Skeletal muscle tissue (tissue), 4 donors: ENCODE measurements around the gene TLE3. TPM values are rescaled to one million over a fixed set of nuclear protein-coding genes. Genes with fewer than 3 reads are reported as not detected.

Experiments
- H3K27ac ChIP-seq: one replicate; pipeline ENCODE4 v1.7.0; 2013; ENCODE audit warnings: mild to moderate bottlenecking, low read depth, low read length, inconsistent platforms
- H3K27me3 ChIP-seq, 3 donors: one replicate each; pipeline ENCODE4 v1.7.0; 2013; ENCODE audit warnings: low read length in 3 of 3; ENCODE audit not compliant: control insufficient read depth in 3 of 3, insufficient read depth in 3 of 3
- H3K36me3 ChIP-seq, 3 donors: one replicate each; pipeline ENCODE4 v1.7.0; 2013; ENCODE audit warnings: low read length in 3 of 3; ENCODE audit not compliant: control insufficient read depth in 3 of 3, insufficient read depth in 3 of 3
- H3K4me1 ChIP-seq, 3 donors: one replicate each; pipeline ENCODE4 v1.7.0; 2013; ENCODE audit warnings: low read length in 3 of 3, mild to moderate bottlenecking in 3 of 3; ENCODE audit not compliant: control insufficient read depth in 3 of 3, insufficient read depth in 3 of 3
- H3K4me3 ChIP-seq, 3 donors: one replicate each; pipeline ENCODE4 v1.7.0; 2013; ENCODE audit warnings: low read length in 3 of 3
- H3K9ac ChIP-seq, 3 donors: one replicate each; pipeline ENCODE4 v1.7.0; 2013; ENCODE audit warnings: low read length in 3 of 3, mild to moderate bottlenecking in 3 of 3, moderate library complexity in 2 of 3, low read depth in 1 of 3
- H3K9me3 ChIP-seq, 3 donors: one replicate each; pipeline ENCODE4 v1.7.0; 2013; ENCODE audit warnings: low read length in 3 of 3; ENCODE audit not compliant: control insufficient read depth in 3 of 3
- total RNA-seq: library from RNA; depleted of rRNA; stranded (reverse); fragments of >200 nt; gene quantifications from one replicate; pipeline ENCODE4 v1.2.3, GENCODE V29; 2014
- donor health status: Osteomylitis.

Gene TLE3
- total RNA-seq, 1 donor from 2014 or later: 13.6 TPM

GRCh38 chr15:70017801-70018200 lies 79.9 kb downstream of the TLE3 start:
- H3K27me3 ChIP-seq: peaks cover 0 to 6% (median 3%) of the 10 kb centered on the region in 3 donors
- H3K36me3 ChIP-seq: no peaks in the 10 kb centered on the region
- H3K4me3 ChIP-seq: no peak overlapping the region
- H3K9ac ChIP-seq: no peak overlapping the region
- H3K9me3 ChIP-seq: no peaks in the 10 kb centered on the region
- H3K27ac ChIP-seq: no peak overlapping the region
- peaks cover 0 to 2% (median 0%) of the 10 kb centered on the region in 3 donors for H3K4me1 ChIP-seq

- Histone ChIP-seq H3K27ac (no peak overlapping the region), H3K9ac (no peak overlapping the region), H3K36me3 (no peaks in the 10 kb centered on the region), H3K4me1 (no peaks in the 10 kb centered on the region), H3K4me3 (no peak overlapping the region), H3K27me3 (peaks cover 0 to 6% (median 3%) of the 10 kb centered on the region in 3 donors), H3K9me3 (no peaks in the 10 kb centered on the region)
Measured at GRCh38 chr15:70017025-70017424, 80.7 kb downstream of the TLE3 start.

GRCh38 chr15:70016511-70016994 lies 81.2 kb downstream of the TLE3 start:
- Histone ChIP-seq H3K27ac (no peak overlapping the region), H3K36me3 (no peaks in the 10 kb centered on the region), H3K27me3 (peaks cover 0 to 6% (median 3%) of the 10 kb centered on the region in 3 donors), H3K4me3 (no peak overlapping the region), H3K9me3 (no peaks in the 10 kb centered on the region), H3K4me1 (no peaks in the 10 kb centered on the region), H3K9ac (no peak overlapping the region)

- Histone ChIP-seq H3K36me3 (no peaks in the 10 kb centered on the region), H3K27me3 (peaks cover 0 to 6% (median 3%) of the 10 kb centered on the region in 3 donors), H3K4me1 (no peaks in the 10 kb centered on the region), H3K27ac (no peak overlapping the region), H3K9me3 (no peaks in the 10 kb centered on the region), H3K9ac (no peak overlapping the region), H3K4me3 (no peak overlapping the region)
Measured at GRCh38 chr15:70014860-70015490, 82.7 kb downstream of the TLE3 start.

- Histone ChIP-seq H3K4me3 (no peak overlapping the region), H3K27me3 (peaks cover 0 to 6% (median 3%) of the 10 kb centered on the region in 3 donors), H3K9ac (no peak overlapping the region), H3K4me1 (no peaks in the 10 kb centered on the region), H3K36me3 (no peaks in the 10 kb centered on the region), H3K27ac (no peak overlapping the region), H3K9me3 (no peaks in the 10 kb centered on the region)
Measured at GRCh38 chr15:70014331-70014730, 83.4 kb downstream of the TLE3 start.

GRCh38 chr15:70013656-70014313 lies 83.9 kb downstream of the TLE3 start:
- H3K4me3 ChIP-seq: no peak overlapping the region
- no peak overlapping the region for H3K9ac ChIP-seq
- no peak overlapping the region for H3K27ac ChIP-seq
- H3K27me3 ChIP-seq: peaks cover 0 to 6% (median 3%) of the 10 kb centered on the region in 3 donors
- no peaks in the 10 kb centered on the region for H3K36me3 ChIP-seq
- H3K4me1 ChIP-seq: no peaks in the 10 kb centered on the region
- no peaks in the 10 kb centered on the region for H3K9me3 ChIP-seq

- H3K27ac ChIP-seq: no peak overlapping the region
- peaks cover 0 to 6% (median 3%) of the 10 kb centered on the region in 3 donors for H3K27me3 ChIP-seq
- H3K4me1 ChIP-seq: no peaks in the 10 kb centered on the region
- H3K9ac ChIP-seq: no peak overlapping the region
- no peak overlapping the region for H3K4me3 ChIP-seq
- no peaks in the 10 kb centered on the region for H3K9me3 ChIP-seq
- H3K36me3 ChIP-seq: no peaks in the 10 kb centered on the region
Measured at GRCh38 chr15:70012895-70013294, 84.8 kb downstream of the TLE3 start.

- Histone ChIP-seq H3K27me3 (peaks cover 0 to 11% (median 10%) of the 10 kb centered on the region in 3 donors), H3K9ac (no peak overlapping the region), H3K4me3 (no peak overlapping the region), H3K9me3 (no peaks in the 10 kb centered on the region), H3K27ac (no peak overlapping the region), H3K4me1 (no peaks in the 10 kb centered on the region), H3K36me3 (no peaks in the 10 kb centered on the region)
Measured at GRCh38 chr15:70008697-70009290, 88.9 kb downstream of the TLE3 start.

- Histone ChIP-seq H3K27me3 (peaks cover 0 to 11% (median 10%) of the 10 kb centered on the region in 3 donors), H3K36me3 (no peaks in the 10 kb centered on the region), H3K4me3 (no peak overlapping the region), H3K9ac (no peak overlapping the region), H3K9me3 (peaks cover 0 to 2% (median 0%) of the 10 kb centered on the region in 3 donors), H3K4me1 (no peaks in the 10 kb centered on the region), H3K27ac (no peak overlapping the region)
Measured at GRCh38 chr15:70006259-70007147, 91.2 kb downstream of the TLE3 start.
